Fibroblast of mammary gland (primary cell): Measurements from ENCODE around the gene CDK5RAP3.
A peak's percentile ranks its signal among the peaks of the same experiment; 100 is the strongest.

Source experiments
- DNase-seq: peaks from one replicate; pipeline ENCODE4 v3.0.0-alpha.2; 2010; ENCODE audit warnings: low read depth
- H3K4me3 ChIP-seq: 2 replicates; pipeline ENCODE4 v1.5.1; 2011; ENCODE audit warnings: low read depth, mild to moderate bottlenecking, low read length, moderate library complexity; ENCODE audit not compliant: control insufficient read depth
- TF ChIP-seq, protein P1 (sequence below): conservative IDR thresholded peaks from 2 replicates; pipeline ENCODE4 v1.5.1; 2011; ENCODE audit warnings: low read depth, low read length, inconsistent platforms; ENCODE audit not compliant: control insufficient read depth, insufficient read depth

CDK5RAP3 gene

DNA sequence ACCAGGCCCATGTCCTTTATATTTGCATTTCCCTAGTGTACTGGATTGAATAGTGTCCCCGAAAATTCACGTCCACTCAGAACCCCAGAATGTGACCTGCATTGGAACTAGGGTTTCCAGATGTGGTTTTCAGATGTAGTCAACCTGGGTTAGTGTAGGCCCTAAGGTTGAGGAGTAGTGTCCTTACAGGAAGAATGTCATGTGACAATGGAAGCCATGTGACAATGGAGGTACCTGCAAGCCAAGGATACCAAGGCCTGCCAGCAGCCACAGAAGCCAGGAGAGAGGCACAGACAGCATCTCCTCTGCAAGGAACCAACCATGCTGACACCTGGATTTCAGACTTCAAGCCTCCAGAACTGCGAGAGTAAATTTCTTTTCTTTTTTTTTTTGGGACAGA is 8.0 kb upstream of the CDK5RAP3 start:
- TF ChIP-seq, protein P1, sequence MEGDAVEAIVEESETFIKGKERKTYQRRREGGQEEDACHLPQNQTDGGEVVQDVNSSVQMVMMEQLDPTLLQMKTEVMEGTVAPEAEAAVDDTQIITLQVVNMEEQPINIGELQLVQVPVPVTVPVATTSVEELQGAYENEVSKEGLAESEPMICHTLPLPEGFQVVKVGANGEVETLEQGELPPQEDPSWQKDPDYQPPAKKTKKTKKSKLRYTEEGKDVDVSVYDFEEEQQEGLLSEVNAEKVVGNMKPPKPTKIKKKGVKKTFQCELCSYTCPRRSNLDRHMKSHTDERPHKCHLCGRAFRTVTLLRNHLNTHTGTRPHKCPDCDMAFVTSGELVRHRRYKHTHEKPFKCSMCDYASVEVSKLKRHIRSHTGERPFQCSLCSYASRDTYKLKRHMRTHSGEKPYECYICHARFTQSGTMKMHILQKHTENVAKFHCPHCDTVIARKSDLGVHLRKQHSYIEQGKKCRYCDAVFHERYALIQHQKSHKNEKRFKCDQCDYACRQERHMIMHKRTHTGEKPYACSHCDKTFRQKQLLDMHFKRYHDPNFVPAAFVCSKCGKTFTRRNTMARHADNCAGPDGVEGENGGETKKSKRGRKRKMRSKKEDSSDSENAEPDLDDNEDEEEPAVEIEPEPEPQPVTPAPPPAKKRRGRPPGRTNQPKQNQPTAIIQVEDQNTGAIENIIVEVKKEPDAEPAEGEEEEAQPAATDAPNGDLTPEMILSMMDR: no peak

DNA sequence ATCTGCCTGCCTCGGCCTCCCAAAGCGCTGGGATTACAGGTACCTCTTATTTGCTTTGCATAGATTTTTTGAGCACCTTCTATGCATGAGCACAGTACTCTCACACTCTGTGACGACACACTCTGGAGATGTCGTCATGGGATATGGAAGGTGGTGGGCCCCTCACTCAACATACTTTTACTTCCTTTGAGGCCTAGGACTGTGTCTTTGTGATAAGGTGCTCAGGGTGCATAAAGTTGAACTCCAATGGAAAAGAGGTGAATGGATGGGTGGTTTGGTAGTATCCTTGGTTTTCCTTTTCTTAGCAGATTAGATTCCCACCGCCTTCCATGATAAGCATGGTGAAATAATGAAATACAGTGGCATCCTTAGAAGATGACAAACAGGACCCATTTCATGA is 6.1 kb upstream of the CDK5RAP3 start:
- TF ChIP-seq, protein P1: no peak
- no peak for DNase-seq
- no peak overlapping the region for H3K4me3 ChIP-seq

More for the DNA sequence above, 8.0 kb upstream of the CDK5RAP3 start:
- H3K4me3 ChIP-seq: no peak overlapping the region
- no peak for DNase-seq

DNA sequence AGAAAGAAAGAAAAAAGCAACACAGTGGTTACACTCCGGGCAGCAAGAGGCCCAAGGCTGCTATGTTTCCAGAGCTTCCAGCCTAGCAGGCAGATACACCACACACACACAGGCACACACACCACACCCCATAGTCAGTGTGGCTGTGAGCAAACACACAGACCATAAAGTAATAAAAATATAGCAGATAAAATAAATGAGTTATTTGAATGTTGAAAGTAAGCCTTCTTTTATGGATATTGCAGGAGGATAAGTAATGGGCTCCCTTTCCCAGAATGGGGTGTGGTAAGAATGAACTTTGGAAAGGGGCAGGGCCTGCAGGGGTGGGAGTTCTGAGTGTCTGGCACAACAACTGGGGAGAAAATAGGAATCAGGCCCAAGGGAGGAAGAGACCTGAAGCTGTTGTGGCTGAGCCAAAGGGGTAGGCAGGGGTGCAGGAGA is 4.8 kb upstream of the CDK5RAP3 start:
- TF ChIP-seq, protein P1: no peak
- no peak for DNase-seq
- H3K4me3 ChIP-seq: no peak overlapping the region

DNA sequence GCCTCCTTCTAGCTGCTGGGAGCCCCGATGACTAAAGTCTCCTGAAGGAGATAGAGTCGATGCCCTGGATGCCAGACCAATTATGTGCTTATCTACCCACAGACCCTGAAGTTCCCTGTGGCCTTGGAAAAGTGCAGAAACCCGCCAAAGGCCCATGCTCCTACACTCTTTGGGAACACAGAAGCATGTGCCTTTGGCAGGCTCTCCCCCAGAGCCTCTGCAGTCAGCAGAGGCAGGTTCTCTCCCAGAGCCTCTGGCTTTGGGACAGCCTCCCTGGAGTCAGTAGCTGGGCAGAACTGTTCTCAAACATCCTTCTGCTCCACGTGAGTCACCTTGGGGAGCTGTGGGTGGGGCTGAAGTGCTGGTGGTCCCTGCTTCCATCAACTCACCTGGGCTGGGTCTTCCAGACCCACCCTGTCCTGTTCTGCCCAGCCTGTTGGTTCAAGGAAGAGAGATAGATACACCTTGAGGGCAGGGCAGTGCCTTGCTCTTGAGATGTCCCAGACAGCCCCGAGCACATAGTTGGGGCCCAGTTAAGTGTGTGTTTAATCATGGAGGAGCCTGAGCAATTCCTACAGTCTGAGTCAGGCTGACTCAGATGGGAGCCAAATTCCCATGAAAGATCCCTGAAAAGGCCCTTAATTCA is 3.2 kb upstream of the CDK5RAP3 start:
- no peak overlapping the region for H3K4me3 ChIP-seq
- TF ChIP-seq, protein P1: no peak
- DNase-seq: peak; percentile 89

DNA sequence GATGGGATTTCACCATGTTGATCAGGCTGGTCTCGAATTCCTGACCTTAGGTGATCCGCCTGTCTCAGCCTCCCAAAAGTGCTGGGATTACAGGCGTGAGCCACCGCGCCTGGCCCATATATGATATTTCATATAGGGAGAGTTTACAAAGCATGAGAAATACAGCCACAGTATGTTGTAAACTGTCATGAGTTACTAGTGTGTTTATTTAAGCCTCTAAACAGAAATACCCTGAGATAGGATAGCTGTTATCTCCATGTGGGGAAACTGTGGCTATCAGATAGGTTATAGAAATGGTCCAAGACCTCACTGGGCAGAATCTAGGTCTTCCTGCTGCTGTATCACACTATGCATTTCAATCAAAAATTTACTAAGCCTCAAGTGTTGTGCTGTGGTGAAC is 2.1 kb upstream of the CDK5RAP3 start:
- DNase-seq: no peak
- TF ChIP-seq, protein P1: no peak
- H3K4me3 ChIP-seq: no peak overlapping the region

DNA sequence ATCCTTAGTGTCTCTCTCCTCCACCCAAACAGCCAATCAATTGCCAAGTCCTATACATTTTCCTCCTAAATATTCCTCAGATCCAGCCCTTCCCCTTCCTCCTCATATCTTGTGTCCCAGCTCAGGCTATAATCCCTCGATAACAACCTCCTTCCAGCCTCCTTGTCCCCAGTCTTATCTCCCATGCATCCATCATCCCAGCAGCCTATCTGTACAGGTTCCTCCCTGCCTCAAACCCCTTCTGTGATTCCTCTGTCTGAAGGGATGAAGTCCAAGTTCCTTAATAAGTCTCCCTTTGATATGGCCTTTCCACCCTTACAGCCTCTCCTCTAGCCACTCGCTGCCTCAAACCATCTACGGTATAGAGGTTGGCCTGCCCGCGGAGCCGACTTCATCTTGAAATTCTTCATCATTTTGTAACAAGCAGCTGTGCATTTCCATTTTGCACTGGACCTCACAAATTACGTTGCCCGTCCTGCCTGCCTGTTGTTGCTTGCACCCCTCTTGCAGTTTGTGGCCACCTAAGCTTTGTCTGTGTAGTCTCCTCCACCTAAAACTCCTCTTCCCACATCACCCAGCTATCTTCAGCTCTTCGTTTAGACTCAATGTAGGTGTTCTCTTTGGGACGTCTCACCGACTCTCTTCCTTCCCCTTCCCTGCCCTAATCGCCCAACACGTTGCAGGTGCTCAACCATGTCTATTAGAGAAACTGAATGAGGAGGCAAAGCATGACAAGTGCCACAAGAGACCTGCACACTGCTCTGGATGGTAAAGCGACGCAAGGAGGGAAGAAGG is 786 bp upstream of the CDK5RAP3 start:
- no peak for DNase-seq
- peak overlapping the region; percentile 44 for H3K4me3 ChIP-seq
- TF ChIP-seq, protein P1: no peak
